HFFc6 (cell line): ENCODE measurements around the gene MLLT3. TPM values are rescaled to one million over a fixed set of nuclear protein-coding genes. Genes with fewer than 3 reads are reported as not detected.

Experiments
- DNase-seq: peaks from one replicate; pipeline ENCODE4 v3.0.0-alpha.2; 2018
- H3K27ac Mint-ChIP-seq: 2 replicates; pipeline ENCODE4 v1.8.0; 2020; ENCODE audit warnings: mild to moderate bottlenecking, mixed read lengths
- H3K27me3 Mint-ChIP-seq: 2 replicates; pipeline ENCODE4 v1.8.0; 2021; ENCODE audit warnings: mild to moderate bottlenecking, moderate library complexity, mixed read lengths; ENCODE audit not compliant: insufficient read depth
- H3K36me3 Mint-ChIP-seq: 2 replicates; pipeline ENCODE4 v1.8.0; 2021; ENCODE audit warnings: low read depth, mixed read lengths
- H3K4me1 Mint-ChIP-seq: 2 replicates; pipeline ENCODE4 v1.8.0; 2020; ENCODE audit warnings: low read depth, mixed read lengths
- H3K4me3 Mint-ChIP-seq: 2 replicates; pipeline ENCODE4 v1.8.0; 2020; ENCODE audit warnings: mild to moderate bottlenecking, moderate library complexity, mixed read lengths
- H3K9me3 Mint-ChIP-seq: 2 replicates; pipeline ENCODE4 v1.8.0; 2020; ENCODE audit warnings: mild to moderate bottlenecking, mixed read lengths
- CTCF ChIP-seq: fragments of 200-600 bp; sonication (generic); IDR thresholded peaks from 2 replicates; pipeline ENCODE4 v1.5.0; 2021; ENCODE audit warnings: antibody characterized with exemption, mild to moderate bottlenecking
- total RNA-seq, 6 experiments: library from RNA; stranded (reverse); fragmentation: NEBNext Ultra II Directional; extraction: Animal tissue kit (Norgen Biotek cat#: 25700); gene quantifications; 2 replicates in 1 of 6; 3 replicates in 5 of 6; pipeline ENCODE4 v1.2.3, GENCODE V29; 2021

MLLT3 gene
- total RNA-seq, 6 experiments from 2014 or later: 23.1 to 27.5 (median 24.7) TPM

DNA sequence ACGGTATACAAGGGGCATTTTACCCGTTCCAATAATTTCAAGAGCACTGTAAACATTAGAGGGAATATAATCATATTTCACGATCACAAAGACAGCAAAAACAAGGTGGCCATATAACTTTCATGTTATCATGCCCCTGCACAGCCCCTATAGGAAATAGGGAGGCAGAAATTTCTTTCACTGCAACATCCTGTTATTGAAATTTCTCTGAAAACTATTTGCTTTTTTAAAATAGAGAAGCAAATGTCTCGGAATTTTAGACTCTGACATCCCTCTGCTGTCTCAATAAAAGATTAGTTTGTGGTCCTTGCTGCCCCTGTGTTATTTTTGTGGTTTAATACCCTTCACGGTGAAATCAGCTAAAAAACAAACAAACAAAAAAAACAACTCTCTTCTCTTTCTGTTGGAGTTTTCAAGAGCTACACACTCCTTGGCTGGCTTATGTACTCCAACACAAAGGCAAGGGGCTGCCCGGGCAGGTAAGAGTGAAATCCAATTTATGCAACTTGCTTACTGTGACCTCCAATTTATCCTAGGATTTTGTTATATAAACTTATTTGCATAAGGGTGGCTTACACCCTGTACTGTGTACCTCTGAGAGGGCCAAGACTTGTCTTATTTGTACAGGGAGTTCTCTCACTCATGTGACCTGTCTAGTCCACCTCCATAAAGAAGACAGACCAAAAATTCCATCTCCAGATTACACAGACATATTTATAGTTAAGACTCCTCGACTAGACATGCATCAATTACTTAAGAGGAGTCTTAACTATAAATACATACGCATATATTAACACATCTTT lies 223.6 kb downstream of the MLLT3 start:
- no peak overlapping the region for H3K4me3 Mint-ChIP-seq
- no peaks in the 10 kb centered on the region for H3K9me3 Mint-ChIP-seq
- H3K27ac Mint-ChIP-seq: no peak overlapping the region
- H3K4me1 Mint-ChIP-seq: peaks cover 30% of the 10 kb centered on the region
- H3K27me3 Mint-ChIP-seq: no peaks in the 10 kb centered on the region; the same call in 1 of the 2 replicates
- DNase-seq: no peak
- no peak for TF ChIP-seq CTCF
- H3K36me3 Mint-ChIP-seq: no peaks in the 10 kb centered on the region

DNA sequence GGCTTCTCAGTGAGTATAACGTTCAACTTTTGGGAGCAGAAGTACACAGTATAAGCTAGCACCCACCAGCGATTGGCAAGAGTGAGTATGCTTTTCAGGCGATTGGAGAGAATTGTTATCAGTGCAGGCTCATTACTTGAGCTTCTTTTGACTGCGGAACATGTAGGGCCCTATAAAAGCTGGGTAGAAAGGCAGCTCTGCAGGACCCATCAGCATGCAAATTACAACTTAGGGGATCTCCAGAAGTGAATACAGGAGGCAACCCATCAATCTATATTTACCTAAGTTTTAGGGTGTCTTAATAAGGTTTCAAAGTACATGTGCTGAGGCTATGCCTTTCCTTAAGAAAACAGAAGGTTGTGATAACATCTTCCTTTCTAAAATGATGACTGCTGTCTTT lies 225.0 kb downstream of the MLLT3 start:
- Mint-ChIP-seq H3K27ac (no peak overlapping the region), H3K9me3 (no peaks in the 10 kb centered on the region), H3K27me3 (no peaks in the 10 kb centered on the region; the same call in 1 of the 2 replicates), H3K4me3 (no peak overlapping the region), H3K36me3 (no peaks in the 10 kb centered on the region), H3K4me1 (peaks cover 30% of the 10 kb centered on the region)
- DNase-seq: no peak
- TF ChIP-seq CTCF: no peak

DNA sequence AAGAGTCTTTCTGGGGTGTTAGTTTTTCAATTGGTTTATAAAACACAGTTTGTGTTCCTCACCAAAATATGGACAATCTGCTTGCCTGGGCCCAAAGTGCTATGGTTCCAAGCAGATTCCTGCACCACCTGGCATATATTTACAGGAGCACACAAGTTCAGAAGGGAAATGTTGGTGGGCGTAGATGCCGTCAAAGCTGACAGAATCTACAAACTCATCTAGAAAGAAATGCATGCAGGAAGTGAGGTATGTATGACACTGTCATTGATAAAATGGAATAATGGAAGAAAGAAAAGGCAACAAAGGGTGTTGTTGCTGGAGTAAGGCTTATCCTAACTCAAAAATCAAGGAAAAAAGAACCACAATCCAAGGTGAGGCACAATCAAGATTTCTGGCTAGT lies 225.8 kb downstream of the MLLT3 start:
- no peak for DNase-seq
- no peak overlapping the region for H3K27ac Mint-ChIP-seq
- no peaks in the 10 kb centered on the region for H3K9me3 Mint-ChIP-seq
- no peak overlapping the region for H3K4me3 Mint-ChIP-seq
- H3K4me1 Mint-ChIP-seq: peaks cover 25% of the 10 kb centered on the region
- TF ChIP-seq CTCF: no peak
- no peaks in the 10 kb centered on the region for H3K36me3 Mint-ChIP-seq
- no peaks in the 10 kb centered on the region; the same call in 1 of the 2 replicates for H3K27me3 Mint-ChIP-seq

- H3K27ac Mint-ChIP-seq: no peak overlapping the region
- no peak for DNase-seq
- no peak for TF ChIP-seq CTCF
- no peak overlapping the region for H3K4me3 Mint-ChIP-seq
- H3K36me3 Mint-ChIP-seq: no peaks in the 10 kb centered on the region
- H3K9me3 Mint-ChIP-seq: no peaks in the 10 kb centered on the region
- no peaks in the 10 kb centered on the region; the same call in 1 of the 2 replicates for H3K27me3 Mint-ChIP-seq
- H3K4me1 Mint-ChIP-seq: peaks cover 25% of the 10 kb centered on the region
Observed at GRCh38 chr9:20395651-20396050, 226.6 kb downstream of the MLLT3 start.

DNA sequence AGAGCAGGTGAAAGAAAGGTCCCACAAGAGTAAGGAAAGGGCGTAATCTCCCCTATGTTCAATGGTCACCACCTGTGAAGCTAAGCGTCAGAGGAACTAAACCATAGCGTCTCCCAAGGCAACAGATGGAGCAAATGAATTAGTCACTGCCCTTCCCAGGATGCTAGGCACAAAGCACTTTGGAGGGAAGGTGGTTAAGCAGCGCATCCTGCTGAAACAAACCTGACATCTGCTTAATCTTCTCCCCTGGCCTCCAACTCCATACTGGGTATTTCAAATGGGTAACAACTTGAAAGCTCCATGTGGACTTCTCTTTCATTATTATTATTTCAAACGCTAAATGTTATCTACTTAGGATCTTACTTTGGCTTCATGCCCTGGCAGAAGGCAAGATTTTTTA lies 227.3 kb downstream of the MLLT3 start:
- DNase-seq: no peak
- H3K4me1 Mint-ChIP-seq: peaks cover 25% of the 10 kb centered on the region
- H3K27ac Mint-ChIP-seq: no peak overlapping the region

More for the DNA sequence above, 227.3 kb downstream of the MLLT3 start:
- H3K27me3 Mint-ChIP-seq: no peaks in the 10 kb centered on the region; the same call in 1 of the 2 replicates
- no peak overlapping the region for H3K4me3 Mint-ChIP-seq
- no peak for TF ChIP-seq CTCF
- H3K36me3 Mint-ChIP-seq: no peaks in the 10 kb centered on the region
- H3K9me3 Mint-ChIP-seq: no peaks in the 10 kb centered on the region
